ENCODE measurements around the gene CSMD2. TPM values are rescaled to one million over a fixed set of nuclear protein-coding genes. Genes with fewer than 3 reads are reported as not detected.

The CSMD2 gene
- total and polyA plus RNA-seq, 7 donors: under 0.01 to 0.83 (median 0.16) TPM

- no peak for DNase-seq
- Histone ChIP-seq H3K27ac (no peak overlapping the region), H3K9me3 (no peaks in the 10 kb centered on the region), H3K4me1 (no peaks in the 10 kb centered on the region), H3K36me3 (no peaks in the 10 kb centered on the region), H3K4me3 (no peak overlapping the region), H3K27me3 (peaks cover 0 to 5% (median 0%) of the 10 kb centered on the region in 3 donors)
- TF ChIP-seq CTCF (IDR thresholded peaks at IDR 0.05) (no peak), EP300 (IDR thresholded peaks at IDR 0.05) (no peak), POLR2A (IDR thresholded peaks at IDR 0.05) (no peak), POLR2AphosphoS5 (IDR thresholded peaks at IDR 0.05) (no peak)
- intact Hi-C loops (cut with DNase I): no loop called here
- 84 to 85% methylated on average over 5 of the region's 5 CpGs for WGBS, 2 donors
Measured at GRCh38 chr1:34125721-34126380, 39.2 kb downstream of the CSMD2 start.

GRCh38 chr1:34122080-34122932 lies 42.7 kb downstream of the CSMD2 start:
- WGBS, 2 donors: 79 to 87% methylated on average over 10 of the region's 10 CpGs
- intact Hi-C loops (cut with DNase I): no loop called here
- H3K36me3 ChIP-seq: no peaks in the 10 kb centered on the region
- peaks cover 0 to 6% (median 0%) of the 10 kb centered on the region in 4 donors for H3K9me3 ChIP-seq
- DNase-seq: no peak
- no peaks in the 10 kb centered on the region for H3K4me1 ChIP-seq
- H3K27ac ChIP-seq: no peak overlapping the region
- H3K4me3 ChIP-seq: no peak overlapping the region
- TF ChIP-seq CTCF (IDR thresholded peaks at IDR 0.05): no peak
- TF ChIP-seq EP300 (IDR thresholded peaks at IDR 0.05): no peak
- TF ChIP-seq POLR2A (IDR thresholded peaks at IDR 0.05): no peak
- no peak for TF ChIP-seq POLR2AphosphoS5 (IDR thresholded peaks at IDR 0.05)
- H3K27me3 ChIP-seq: peaks cover 0 to 5% (median 0%) of the 10 kb centered on the region in 3 donors

GRCh38 chr1:34115233-34115632 lies 49.8 kb downstream of the CSMD2 start:
- intact Hi-C loops (cut with DNase I): no loop called here
- no peak for DNase-seq
- peaks cover 0 to 6% (median 3%) of the 10 kb centered on the region in 4 donors for H3K9me3 ChIP-seq

GRCh38 chr1:34113887-34114286 lies 51.1 kb downstream of the CSMD2 start:
- no peaks in the 10 kb centered on the region for H3K27me3 ChIP-seq
- no peak overlapping the region for H3K4me3 ChIP-seq
- intact Hi-C loops (cut with DNase I): no loop called here
- TF ChIP-seq CTCF (IDR thresholded peaks at IDR 0.05) (no peak), POLR2AphosphoS5 (IDR thresholded peaks at IDR 0.05) (no peak), EP300 (IDR thresholded peaks at IDR 0.05) (no peak), POLR2A (IDR thresholded peaks at IDR 0.05) (no peak)
- DNase-seq: no peak
- H3K4me1 ChIP-seq: no peaks in the 10 kb centered on the region
- H3K27ac ChIP-seq: no peak overlapping the region
- H3K36me3 ChIP-seq: no peaks in the 10 kb centered on the region
- H3K9me3 ChIP-seq: peaks cover 0 to 6% (median under 1%) of the 10 kb centered on the region in 4 donors
- WGBS, 2 donors: 52 to 53% methylated on average over 1 of the region's 1 CpG

More at GRCh38 chr1:34115233-34115632, 49.8 kb downstream of the CSMD2 start:
- 98 to 100% methylated on average over 1 of the region's 1 CpG for WGBS, 2 donors
- Histone ChIP-seq H3K4me3 (no peak overlapping the region), H3K27ac (no peak overlapping the region), H3K27me3 (no peaks in the 10 kb centered on the region), H3K4me1 (no peaks in the 10 kb centered on the region), H3K36me3 (no peaks in the 10 kb centered on the region)
- TF ChIP-seq EP300 (IDR thresholded peaks at IDR 0.05) (no peak), POLR2AphosphoS5 (IDR thresholded peaks at IDR 0.05) (no peak), POLR2A (IDR thresholded peaks at IDR 0.05) (no peak), CTCF (IDR thresholded peaks at IDR 0.05) (no peak)

All from sigmoid colon (tissue), 7 donors.